ENCODE data around the gene MOCS1.

Gene MOCS1

GRCh38 chr6:39912446-39912845 lies 21.8 kb downstream of the MOCS1 start:
- DNase-seq (ENCODE audit: low read depth) = no peak
- H3K4me3 ChIP-seq (replicated peaks; ENCODE audit: low read depth, low read length) = no peak overlapping the region
- TF ChIP-seq CTCF (IDR thresholded peaks at IDR 0.05; ENCODE audit: low read length, missing control alignments) = no peak

GRCh38 chr6:39911513-39912125 lies 22.6 kb downstream of the MOCS1 start:
- H3K4me3 ChIP-seq (replicated peaks; ENCODE audit: low read depth, low read length) = no peak overlapping the region
- DNase-seq (ENCODE audit: low read depth) = no peak
- TF ChIP-seq CTCF (IDR thresholded peaks at IDR 0.05; ENCODE audit: low read length, missing control alignments) = no peak

GRCh38 chr6:39910744-39911143 lies 23.5 kb downstream of the MOCS1 start:
- TF ChIP-seq CTCF (IDR thresholded peaks at IDR 0.05; ENCODE audit: low read length, missing control alignments) = no peak
- no peak overlapping the region for H3K4me3 ChIP-seq (replicated peaks; ENCODE audit: low read depth, low read length)
- DNase-seq (ENCODE audit: low read depth) = no peak

GRCh38 chr6:39910164-39910563 lies 24.1 kb downstream of the MOCS1 start:
- TF ChIP-seq CTCF (IDR thresholded peaks at IDR 0.05; ENCODE audit: low read length, missing control alignments) = no peak
- no peak overlapping the region for H3K4me3 ChIP-seq (replicated peaks; ENCODE audit: low read depth, low read length)
- no peak for DNase-seq (ENCODE audit: low read depth)

GRCh38 chr6:39909701-39910100 lies 24.6 kb downstream of the MOCS1 start:
- DNase-seq (ENCODE audit: low read depth) = no peak
- no peak overlapping the region for H3K4me3 ChIP-seq (replicated peaks; ENCODE audit: low read depth, low read length)
- TF ChIP-seq CTCF (IDR thresholded peaks at IDR 0.05; ENCODE audit: low read length, missing control alignments) = no peak

GRCh38 chr6:39908838-39909583 lies 25.3 kb downstream of the MOCS1 start:
- DNase-seq (ENCODE audit: low read depth) = no peak
- no peak overlapping the region for H3K4me3 ChIP-seq (replicated peaks; ENCODE audit: low read depth, low read length)
- TF ChIP-seq CTCF (IDR thresholded peaks at IDR 0.05; ENCODE audit: low read length, missing control alignments) = no peak

Measured in fibroblast of pulmonary artery (primary cell).